ENCODE results near the gene SLC17A9. TPM values are rescaled to one million over a fixed set of nuclear protein-coding genes. Genes with fewer than 3 reads are reported as not detected.

The SLC17A9 gene
- total RNA-seq, 1 experiment from 2014 or later: 37.6 TPM

DNA sequence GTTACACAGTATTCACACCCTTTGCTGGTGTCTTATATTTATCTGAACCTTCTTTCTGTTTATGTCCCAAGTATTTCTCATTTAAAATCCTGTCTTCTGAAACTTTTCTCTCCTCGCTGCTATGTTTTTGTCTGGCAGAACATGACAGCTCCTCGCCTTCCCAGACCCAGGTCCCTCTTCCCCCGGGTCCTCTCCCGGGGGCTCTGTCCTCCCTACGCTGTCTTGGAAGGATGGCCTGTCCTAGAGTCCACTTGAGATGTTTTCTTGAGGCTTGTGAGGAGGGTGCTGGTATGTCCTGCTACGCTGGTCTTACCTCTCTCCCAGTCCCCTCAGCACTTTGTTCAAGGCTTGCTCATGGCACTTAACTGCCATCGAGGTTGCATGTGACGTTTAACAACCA is 8.3 kb upstream of the SLC17A9 start:
- intact Hi-C loops (cut with micrococcal nuclease): no loop called here
- no peaks in the 10 kb centered on the region for H3K9me2 ChIP-seq (ENCODE audit: insufficient read depth)
- ATAC-seq (no peak), DNase-seq (ENCODE audit: low read depth, low spot score) (no peak)
- H4K20me1 ChIP-seq (ENCODE audit: insufficient read depth): no peaks in the 10 kb centered on the region
- H3K4me1 ChIP-seq (ENCODE audit: control insufficient read depth in 1 of 2, insufficient read depth in 2 of 2, low read length in 2 of 2): peaks cover 5 to 6% of the 10 kb centered on the region in 2 experiments; a peak in 3 of 4 replicates
- BruUV-seq (replicated peaks): no TSS peak
- TF ChIP-seq ZBTB33 (IDR thresholded peaks at IDR 0.05; ENCODE audit: extremely low read depth, insufficient replicate concordance, low read length): no peak
- TF ChIP-seq SP1 (IDR thresholded peaks at IDR 0.05; ENCODE audit: low read depth): no peak
- no peak for TF ChIP-seq YY1 (IDR thresholded peaks at IDR 0.05; ENCODE audit: extremely low read depth, insufficient replicate concordance, low read depth, low read length)
- TF ChIP-seq, protein P1, sequence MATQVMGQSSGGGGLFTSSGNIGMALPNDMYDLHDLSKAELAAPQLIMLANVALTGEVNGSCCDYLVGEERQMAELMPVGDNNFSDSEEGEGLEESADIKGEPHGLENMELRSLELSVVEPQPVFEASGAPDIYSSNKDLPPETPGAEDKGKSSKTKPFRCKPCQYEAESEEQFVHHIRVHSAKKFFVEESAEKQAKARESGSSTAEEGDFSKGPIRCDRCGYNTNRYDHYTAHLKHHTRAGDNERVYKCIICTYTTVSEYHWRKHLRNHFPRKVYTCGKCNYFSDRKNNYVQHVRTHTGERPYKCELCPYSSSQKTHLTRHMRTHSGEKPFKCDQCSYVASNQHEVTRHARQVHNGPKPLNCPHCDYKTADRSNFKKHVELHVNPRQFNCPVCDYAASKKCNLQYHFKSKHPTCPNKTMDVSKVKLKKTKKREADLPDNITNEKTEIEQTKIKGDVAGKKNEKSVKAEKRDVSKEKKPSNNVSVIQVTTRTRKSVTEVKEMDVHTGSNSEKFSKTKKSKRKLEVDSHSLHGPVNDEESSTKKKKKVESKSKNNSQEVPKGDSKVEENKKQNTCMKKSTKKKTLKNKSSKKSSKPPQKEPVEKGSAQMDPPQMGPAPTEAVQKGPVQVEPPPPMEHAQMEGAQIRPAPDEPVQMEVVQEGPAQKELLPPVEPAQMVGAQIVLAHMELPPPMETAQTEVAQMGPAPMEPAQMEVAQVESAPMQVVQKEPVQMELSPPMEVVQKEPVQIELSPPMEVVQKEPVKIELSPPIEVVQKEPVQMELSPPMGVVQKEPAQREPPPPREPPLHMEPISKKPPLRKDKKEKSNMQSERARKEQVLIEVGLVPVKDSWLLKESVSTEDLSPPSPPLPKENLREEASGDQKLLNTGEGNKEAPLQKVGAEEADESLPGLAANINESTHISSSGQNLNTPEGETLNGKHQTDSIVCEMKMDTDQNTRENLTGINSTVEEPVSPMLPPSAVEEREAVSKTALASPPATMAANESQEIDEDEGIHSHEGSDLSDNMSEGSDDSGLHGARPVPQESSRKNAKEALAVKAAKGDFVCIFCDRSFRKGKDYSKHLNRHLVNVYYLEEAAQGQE (IDR thresholded peaks at IDR 0.05; ENCODE audit: low read depth): no peak
- TF ChIP-seq FOSL1 (IDR thresholded peaks at IDR 0.05; ENCODE audit: low read depth): no peak
- no peak for TF ChIP-seq CBX3 (IDR thresholded peaks at IDR 0.05; ENCODE audit: low read depth)
- no peak for TF ChIP-seq ZNF274 (IDR thresholded peaks at IDR 0.05; ENCODE audit: low read depth, low read length)
- no peak for TF ChIP-seq SIN3A (IDR thresholded peaks at IDR 0.05; ENCODE audit: low read depth)
- TF ChIP-seq POLR2A (IDR thresholded peaks at IDR 0.05; ENCODE audit: borderline replicate concordance, extremely low read depth, insufficient read depth, insufficient read length): no peak
- TF ChIP-seq RAD21 (IDR thresholded peaks at IDR 0.05; ENCODE audit: low read depth): no peak
- TF ChIP-seq EZH2phosphoT487 (IDR thresholded peaks at IDR 0.05; ENCODE audit: borderline replicate concordance): no peak
- no peak overlapping the region for H3K4me3 ChIP-seq (replicated peaks in 1 of 2; ENCODE audit: low read depth in 1 of 2, low read length in 2 of 2)
- H3K27ac ChIP-seq (ENCODE audit: low read depth, low read length): no peak overlapping the region
- no peak overlapping the region for H3K9ac ChIP-seq (ENCODE audit: low read length)
- POLR2A ChIA-PET: no interaction called here
- H3K36me3 ChIP-seq (ENCODE audit: control insufficient read depth in 1 of 2, insufficient read depth in 2 of 2, low read length in 2 of 2): peaks cover 49 to 52% of the 10 kb centered on the region in 2 experiments
- H2AFZ ChIP-seq (ENCODE audit: low read depth, low read length, poor library complexity, severe bottlenecking): no peak overlapping the region
- H3K79me2 ChIP-seq (ENCODE audit: insufficient read depth, low read length): peaks cover 44% of the 10 kb centered on the region
- no peak overlapping the region for H3K4me2 ChIP-seq (ENCODE audit: low read length)
- RAD21 ChIA-PET (ENCODE audit: low non-redundant PET in 1 of 2, low total read pairs in 2 of 2, uncharacterized antibody in 2 of 2, unreplicated experiment in 2 of 2): no interaction called here
- CTCF ChIA-PET: no interaction called here
- H3K27me3 ChIP-seq (ENCODE audit: insufficient read depth, low read length): no peaks in the 10 kb centered on the region
- H3K9me3 ChIP-seq (ENCODE audit: control insufficient read depth in 1 of 2, insufficient read depth in 1 of 2, low read depth in 1 of 2, low read length in 2 of 2): peaks cover 0 to 5% of the 10 kb centered on the region in 2 experiments; a peak in 1 of 4 replicates
